ENCODE data around the gene RTF2. TPM values are rescaled to one million over a fixed set of nuclear protein-coding genes. Genes with fewer than 3 reads are reported as not detected.

Gene RTF2
- polyA plus RNA-seq, 1 donor (not counting 4 experiments of a cell fraction or from before 2014, with no cell fraction given): 63.4 TPM

DNA sequence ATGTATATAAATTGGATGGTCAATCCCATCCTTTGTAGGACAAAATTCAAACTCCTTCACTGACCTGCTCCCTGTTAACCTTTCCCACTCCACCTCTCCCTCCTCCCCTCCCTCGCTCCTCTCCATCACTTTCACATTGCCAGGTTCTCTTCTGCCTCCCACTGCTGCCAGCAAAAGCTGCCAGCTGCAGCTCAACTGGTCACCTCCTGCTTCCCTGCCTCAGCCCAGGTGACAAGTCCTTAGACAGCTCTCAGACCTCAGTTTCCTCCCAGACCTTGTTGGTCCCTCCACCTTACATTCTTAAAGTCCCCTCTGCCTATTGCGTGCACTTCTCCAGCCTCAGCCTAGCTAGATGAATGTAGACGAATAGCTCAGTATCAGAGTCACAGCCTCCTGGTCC lies 23.3 kb upstream of the RTF2 start:
- DNase-seq (ENCODE audit: low read depth, low spot score): no peak
- dilution Hi-C loops (cut with MboI; ENCODE audit: extremely low pct_ligation_motif_present, low sequenced_read_pairs): no loop called here
- no peak overlapping the region for H3K9ac ChIP-seq (ENCODE audit: control insufficient read depth, extremely low read depth, insufficient read depth, low read length)

DNA sequence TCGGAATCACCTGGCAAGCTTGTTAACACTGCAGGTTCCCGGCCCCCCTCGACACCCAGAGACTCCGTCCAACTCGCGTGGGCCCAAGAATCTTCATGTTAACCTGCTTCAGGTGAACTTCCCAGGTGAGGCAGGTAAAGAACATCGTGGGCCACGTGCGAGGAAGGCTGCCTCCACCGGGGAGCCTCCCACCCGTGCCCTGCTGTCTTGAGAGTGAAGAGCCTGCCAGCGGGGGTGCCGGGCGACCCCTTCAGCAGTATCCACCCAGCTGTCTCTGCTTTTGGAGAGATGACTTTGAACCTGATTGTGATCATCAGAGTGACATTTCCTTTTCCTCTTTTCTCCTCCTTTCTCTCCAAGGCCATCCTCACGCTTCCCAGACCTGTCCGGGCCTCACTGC lies 22.9 kb upstream of the RTF2 start:
- H3K36me3 ChIP-seq (ENCODE audit: control insufficient read depth in 2 of 2, extremely low read depth in 1 of 2, insufficient read depth in 2 of 2, low read length in 2 of 2): no peaks in the 10 kb centered on the region
- H3K9me1 ChIP-seq (ENCODE audit: control insufficient read depth, extremely low read depth, insufficient read depth, low read length): no peaks in the 10 kb centered on the region
- no peak overlapping the region for H3K4me2 ChIP-seq (ENCODE audit: control insufficient read depth, extremely low read depth, insufficient read depth, low read depth, low read length)
- H3K27ac ChIP-seq (ENCODE audit: control insufficient read depth, insufficient read depth, low read length): no peak overlapping the region
- TF ChIP-seq, protein P1, sequence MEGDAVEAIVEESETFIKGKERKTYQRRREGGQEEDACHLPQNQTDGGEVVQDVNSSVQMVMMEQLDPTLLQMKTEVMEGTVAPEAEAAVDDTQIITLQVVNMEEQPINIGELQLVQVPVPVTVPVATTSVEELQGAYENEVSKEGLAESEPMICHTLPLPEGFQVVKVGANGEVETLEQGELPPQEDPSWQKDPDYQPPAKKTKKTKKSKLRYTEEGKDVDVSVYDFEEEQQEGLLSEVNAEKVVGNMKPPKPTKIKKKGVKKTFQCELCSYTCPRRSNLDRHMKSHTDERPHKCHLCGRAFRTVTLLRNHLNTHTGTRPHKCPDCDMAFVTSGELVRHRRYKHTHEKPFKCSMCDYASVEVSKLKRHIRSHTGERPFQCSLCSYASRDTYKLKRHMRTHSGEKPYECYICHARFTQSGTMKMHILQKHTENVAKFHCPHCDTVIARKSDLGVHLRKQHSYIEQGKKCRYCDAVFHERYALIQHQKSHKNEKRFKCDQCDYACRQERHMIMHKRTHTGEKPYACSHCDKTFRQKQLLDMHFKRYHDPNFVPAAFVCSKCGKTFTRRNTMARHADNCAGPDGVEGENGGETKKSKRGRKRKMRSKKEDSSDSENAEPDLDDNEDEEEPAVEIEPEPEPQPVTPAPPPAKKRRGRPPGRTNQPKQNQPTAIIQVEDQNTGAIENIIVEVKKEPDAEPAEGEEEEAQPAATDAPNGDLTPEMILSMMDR (optimal IDR thresholded peaks at IDR 0.05 in 1 of 3, IDR thresholded peaks at IDR 0.05 in 1 of 3, conservative IDR thresholded peaks at IDR 0.05 in 1 of 3; ENCODE audit: extremely low read depth in 1 of 3, insufficient read depth in 2 of 3, low read length in 3 of 3): no peak
- TF ChIP-seq EZH2 (IDR thresholded peaks at IDR 0.05; ENCODE audit: low read length): no peak
- DNase-seq (ENCODE audit: low read depth, low spot score) (no peak), FAIRE-seq (no peak)
- no peaks in the 10 kb centered on the region for H4K20me1 ChIP-seq (ENCODE audit: control insufficient read depth, extremely low read depth, insufficient read depth, low read length)
- H3K9me3 ChIP-seq (ENCODE audit: control insufficient read depth, low read depth, low read length): no peaks in the 10 kb centered on the region
- H2AFZ ChIP-seq (ENCODE audit: control insufficient read depth, low read length): no peak overlapping the region
- no peaks in the 10 kb centered on the region for H3K27me3 ChIP-seq (ENCODE audit: control insufficient read depth, extremely low read depth, insufficient read depth, low read length)
- dilution Hi-C loops (cut with MboI; ENCODE audit: extremely low pct_ligation_motif_present, low sequenced_read_pairs): no loop called here
- no peaks in the 10 kb centered on the region for H3K79me2 ChIP-seq (ENCODE audit: control insufficient read depth, insufficient read depth, low read length)
- H3K4me3 ChIP-seq (ENCODE audit: control insufficient read depth in 2 of 3, extremely low read depth in 1 of 3, insufficient read depth in 2 of 3, low read depth in 1 of 3, low read length in 3 of 3): no peak overlapping the region
- H3K9ac ChIP-seq (ENCODE audit: control insufficient read depth, extremely low read depth, insufficient read depth, low read length): no peak overlapping the region
- no peaks in the 10 kb centered on the region for H3K4me1 ChIP-seq (ENCODE audit: control insufficient read depth, extremely low read depth, insufficient read depth, low read length)

More for the DNA sequence above, 23.3 kb upstream of the RTF2 start:
- Histone ChIP-seq H4K20me1 (ENCODE audit: control insufficient read depth, extremely low read depth, insufficient read depth, low read length) (no peaks in the 10 kb centered on the region), H3K4me3 (ENCODE audit: control insufficient read depth in 2 of 3, extremely low read depth in 1 of 3, insufficient read depth in 2 of 3, low read depth in 1 of 3, low read length in 3 of 3) (no peak overlapping the region), H3K36me3 (ENCODE audit: control insufficient read depth in 2 of 2, extremely low read depth in 1 of 2, insufficient read depth in 2 of 2, low read length in 2 of 2) (no peaks in the 10 kb centered on the region), H3K79me2 (ENCODE audit: control insufficient read depth, insufficient read depth, low read length) (no peaks in the 10 kb centered on the region), H3K4me2 (ENCODE audit: control insufficient read depth, extremely low read depth, insufficient read depth, low read depth, low read length) (no peak overlapping the region), H3K9me3 (ENCODE audit: control insufficient read depth, low read depth, low read length) (no peaks in the 10 kb centered on the region), H3K9me1 (ENCODE audit: control insufficient read depth, extremely low read depth, insufficient read depth, low read length) (no peaks in the 10 kb centered on the region), H3K27ac (ENCODE audit: control insufficient read depth, insufficient read depth, low read length) (no peak overlapping the region), H2AFZ (ENCODE audit: control insufficient read depth, low read length) (no peak overlapping the region), H3K27me3 (ENCODE audit: control insufficient read depth, extremely low read depth, insufficient read depth, low read length) (no peaks in the 10 kb centered on the region), H3K4me1 (ENCODE audit: control insufficient read depth, extremely low read depth, insufficient read depth, low read length) (no peaks in the 10 kb centered on the region)
- TF ChIP-seq EZH2 (IDR thresholded peaks at IDR 0.05; ENCODE audit: low read length): no peak
- TF ChIP-seq, protein P1 (optimal IDR thresholded peaks at IDR 0.05 in 1 of 3, IDR thresholded peaks at IDR 0.05 in 1 of 3, conservative IDR thresholded peaks at IDR 0.05 in 1 of 3; ENCODE audit: extremely low read depth in 1 of 3, insufficient read depth in 2 of 3, low read length in 3 of 3): no peak
- no peak for FAIRE-seq
